DMS53 (cell line): Measurements from ENCODE around the gene ZHX3.

Source experiments
- DNase-seq: peaks from one replicate; lab custom pipeline; 2025; lab: John Stamatoyannopoulos, UW

Gene ZHX3

DNA sequence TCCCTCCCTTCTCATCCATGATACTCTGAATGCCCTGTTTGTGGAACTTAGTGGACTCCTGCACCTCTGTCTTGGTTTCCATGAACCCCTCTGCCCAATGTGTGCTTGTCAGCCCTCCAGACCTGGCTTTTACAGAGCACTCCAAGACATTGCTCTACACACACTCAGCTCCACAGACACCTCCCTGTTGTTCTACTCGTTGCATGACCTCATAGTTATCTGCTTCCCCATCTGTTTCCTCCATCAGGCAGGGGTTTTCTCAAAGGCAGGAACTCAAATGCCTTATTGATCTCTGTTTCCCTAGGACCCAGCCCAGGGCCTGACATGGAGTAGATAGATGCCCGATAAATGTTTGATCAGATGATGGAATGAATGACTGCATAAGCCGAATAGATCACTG, 166.9 kb downstream of the ZHX3 start:
- DNase-seq = no peak

DNA sequence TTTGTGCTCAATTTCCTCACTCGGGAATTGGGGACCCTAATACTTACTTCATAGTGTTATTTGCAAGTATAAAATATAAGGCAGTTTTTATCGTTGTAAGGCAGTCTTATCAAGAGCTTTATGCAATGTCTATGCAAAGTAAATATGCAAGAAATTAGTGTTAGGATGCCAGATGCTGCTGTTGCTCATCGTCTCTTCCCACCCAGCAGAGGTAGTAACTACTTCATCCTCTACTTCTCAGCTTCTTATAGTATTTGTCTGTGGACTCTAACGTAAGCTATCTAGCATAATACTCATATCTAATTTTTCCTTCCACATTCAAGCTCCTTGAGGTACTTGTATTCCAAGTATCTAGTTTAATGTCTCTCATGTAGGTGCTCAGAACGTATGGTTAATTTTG, 168.6 kb downstream of the ZHX3 start:
- no peak for DNase-seq

DNA sequence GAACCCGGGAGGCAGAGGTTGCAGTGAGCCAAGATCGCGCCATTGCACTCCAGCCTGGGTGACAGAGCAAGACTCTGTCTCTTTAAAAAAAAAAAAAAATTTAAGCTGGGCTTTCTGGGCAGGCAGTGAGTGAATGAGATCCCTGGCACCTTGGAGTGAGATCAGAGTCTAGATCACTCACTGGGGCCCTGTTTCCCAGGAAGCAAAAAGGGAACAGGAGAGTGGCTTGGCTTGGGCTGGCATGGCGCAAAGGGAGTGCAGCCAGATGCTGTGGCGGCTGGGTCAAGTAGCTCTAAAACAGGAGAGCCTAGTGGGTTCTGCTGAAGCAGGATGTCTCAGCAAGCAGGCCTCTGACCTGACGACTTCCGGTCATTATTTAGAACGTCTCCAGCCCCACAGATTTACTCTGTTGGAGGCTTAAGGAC, 169.8 kb downstream of the ZHX3 start:
- DNase-seq = no peak

DNA sequence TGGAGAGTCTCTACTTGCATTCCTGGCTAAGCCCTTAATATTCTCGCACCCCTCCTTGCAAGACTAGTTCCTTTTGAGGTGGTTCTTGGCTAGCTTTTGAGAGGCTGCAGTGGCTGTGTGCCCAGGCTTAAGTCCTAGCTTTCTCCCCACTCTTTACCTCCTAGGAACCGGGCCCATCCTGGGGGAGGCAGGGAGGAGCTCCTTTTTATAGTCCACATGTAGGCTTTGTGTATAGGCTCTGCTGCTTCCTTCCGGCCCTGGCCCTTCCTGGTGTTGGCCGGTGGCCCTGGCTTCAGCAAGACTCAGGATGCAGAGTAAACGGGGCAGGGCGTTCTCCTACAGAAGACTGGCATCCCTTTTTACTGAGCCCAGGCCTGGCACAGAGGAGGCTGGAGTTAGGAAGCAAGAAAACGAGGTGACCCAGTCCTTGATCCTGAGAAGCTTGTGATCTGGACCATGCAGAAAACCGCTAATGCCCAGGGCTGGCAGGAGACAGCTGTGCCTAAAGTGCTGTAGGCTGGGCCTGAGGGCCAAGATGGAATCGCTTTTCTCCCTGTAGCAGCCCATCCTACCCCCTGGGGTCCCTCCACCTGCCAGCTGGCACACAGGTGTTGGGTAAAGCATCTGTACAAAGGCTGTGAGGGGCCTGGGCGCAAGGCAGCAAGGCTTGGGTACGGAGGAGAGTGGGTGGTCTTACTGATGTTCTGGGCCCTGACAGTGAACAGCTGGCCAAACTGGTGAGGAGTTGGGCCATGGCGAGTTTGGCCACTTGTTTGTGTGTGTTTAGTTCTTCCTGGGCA, 171.5 kb downstream of the ZHX3 start:
- DNase-seq = no peak

DNA sequence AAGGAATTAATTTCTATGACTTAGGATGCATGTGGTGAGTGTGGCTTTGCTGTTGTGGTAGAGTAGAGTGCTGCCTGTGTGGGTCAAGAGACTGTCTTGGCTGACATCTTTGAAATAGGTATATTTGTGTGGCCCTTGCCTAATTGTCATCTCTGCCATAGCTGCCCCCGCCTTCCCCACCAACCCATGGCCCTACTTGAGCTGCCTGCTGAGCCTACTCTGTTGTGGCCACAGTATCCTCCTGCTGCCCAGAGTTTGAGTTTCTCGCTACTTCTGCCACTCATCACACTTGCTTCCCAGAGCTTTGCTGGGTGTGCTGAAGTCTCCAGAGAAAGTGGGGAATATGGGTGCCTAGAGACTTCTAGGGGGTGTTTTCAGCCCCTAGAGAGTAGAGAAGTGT, 172.2 kb downstream of the ZHX3 start:
- no peak for DNase-seq

DNA sequence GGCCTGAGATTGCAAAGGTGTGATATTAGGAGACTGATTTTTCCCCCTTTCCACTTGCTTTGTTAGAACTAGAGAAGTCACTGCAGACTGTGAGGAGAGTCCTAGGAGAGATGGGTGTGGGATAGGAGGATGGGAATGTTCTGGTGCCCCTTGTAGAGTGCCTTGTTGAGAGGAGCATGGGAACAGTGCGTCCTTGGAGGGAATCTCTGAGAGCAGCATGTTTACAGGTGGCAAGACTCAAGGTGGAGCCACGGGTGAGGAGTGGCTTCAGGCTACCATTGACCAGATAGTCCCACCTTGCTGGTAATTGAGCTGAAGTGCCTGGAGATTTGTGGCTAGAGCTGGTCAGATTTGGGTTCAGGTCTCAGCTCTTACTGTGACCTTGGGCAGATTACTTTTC, 174.2 kb downstream of the ZHX3 start:
- DNase-seq = no peak

DNA sequence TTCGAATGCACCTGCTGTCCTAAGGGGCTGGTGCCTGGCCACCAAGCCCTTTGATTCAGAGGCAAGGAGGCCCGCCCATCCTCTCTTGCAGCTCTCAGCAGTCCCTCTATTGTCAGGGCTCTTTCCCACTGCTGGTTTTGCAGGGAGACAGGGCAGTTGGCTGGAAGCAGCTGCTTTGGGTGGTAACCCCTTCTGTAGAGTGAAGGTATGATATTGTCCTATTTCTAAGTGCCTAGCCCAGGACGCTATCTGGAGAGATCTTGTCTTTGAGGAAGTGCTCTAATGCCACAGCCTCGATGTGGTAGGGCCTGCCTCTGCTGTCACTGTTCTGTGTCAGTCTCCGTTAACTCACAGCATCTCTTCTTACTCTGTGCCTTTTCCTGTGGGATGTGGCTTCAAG, 174.6 kb downstream of the ZHX3 start:
- DNase-seq = no peak

DNA sequence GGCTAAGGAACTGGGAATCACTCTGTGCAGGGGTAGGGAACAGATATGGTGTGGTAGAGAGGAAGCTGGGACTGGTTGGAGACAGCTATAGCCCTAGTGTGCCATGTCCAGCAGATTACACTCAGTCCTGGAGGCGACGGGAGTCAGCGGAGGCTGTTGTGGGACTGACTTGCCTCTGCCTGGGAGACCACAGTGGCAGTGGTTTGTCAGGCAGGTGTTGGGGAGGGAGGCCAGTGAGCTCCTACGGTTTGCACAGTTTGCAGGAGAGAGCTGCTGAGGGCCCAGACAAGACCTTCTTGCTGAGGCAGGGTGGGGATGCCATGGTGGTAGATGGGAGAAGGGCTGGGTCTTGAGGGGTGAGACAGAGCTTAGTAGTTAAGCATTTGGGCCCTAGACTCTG, 175.3 kb downstream of the ZHX3 start:
- DNase-seq = no peak

DNA sequence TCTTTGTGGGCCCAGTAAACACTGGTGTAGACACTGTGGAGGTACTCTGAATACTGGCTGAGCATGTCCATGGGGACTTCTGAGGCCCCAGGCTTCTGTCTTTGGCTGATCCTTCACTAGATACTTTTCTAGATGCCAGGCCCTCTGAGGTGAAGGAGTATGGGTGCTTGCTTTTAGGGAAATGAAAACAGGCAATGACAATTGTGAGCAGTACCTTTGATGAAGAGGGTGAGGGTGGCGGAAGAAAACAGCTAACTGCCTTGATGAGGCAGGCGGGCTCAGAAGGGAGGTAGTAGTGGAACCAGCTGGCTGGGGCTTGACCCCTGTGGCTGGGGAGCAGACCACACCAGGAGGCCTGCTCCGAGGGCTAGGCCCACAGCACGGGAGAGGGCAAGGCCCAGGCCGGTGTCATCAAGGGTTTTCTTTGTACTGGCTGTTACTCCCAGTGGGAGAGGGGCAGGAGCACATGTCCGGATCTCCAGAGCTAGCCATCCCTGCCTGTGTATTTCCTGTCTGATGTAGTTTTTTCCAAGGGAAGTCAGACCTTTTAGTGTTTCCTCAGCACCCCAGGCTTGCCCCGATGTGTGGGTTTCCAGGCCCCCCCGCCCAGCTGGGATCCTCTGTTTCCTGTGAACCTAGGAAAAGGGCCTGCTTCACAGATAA, 176.2 kb downstream of the ZHX3 start:
- DNase-seq = no peak

DNA sequence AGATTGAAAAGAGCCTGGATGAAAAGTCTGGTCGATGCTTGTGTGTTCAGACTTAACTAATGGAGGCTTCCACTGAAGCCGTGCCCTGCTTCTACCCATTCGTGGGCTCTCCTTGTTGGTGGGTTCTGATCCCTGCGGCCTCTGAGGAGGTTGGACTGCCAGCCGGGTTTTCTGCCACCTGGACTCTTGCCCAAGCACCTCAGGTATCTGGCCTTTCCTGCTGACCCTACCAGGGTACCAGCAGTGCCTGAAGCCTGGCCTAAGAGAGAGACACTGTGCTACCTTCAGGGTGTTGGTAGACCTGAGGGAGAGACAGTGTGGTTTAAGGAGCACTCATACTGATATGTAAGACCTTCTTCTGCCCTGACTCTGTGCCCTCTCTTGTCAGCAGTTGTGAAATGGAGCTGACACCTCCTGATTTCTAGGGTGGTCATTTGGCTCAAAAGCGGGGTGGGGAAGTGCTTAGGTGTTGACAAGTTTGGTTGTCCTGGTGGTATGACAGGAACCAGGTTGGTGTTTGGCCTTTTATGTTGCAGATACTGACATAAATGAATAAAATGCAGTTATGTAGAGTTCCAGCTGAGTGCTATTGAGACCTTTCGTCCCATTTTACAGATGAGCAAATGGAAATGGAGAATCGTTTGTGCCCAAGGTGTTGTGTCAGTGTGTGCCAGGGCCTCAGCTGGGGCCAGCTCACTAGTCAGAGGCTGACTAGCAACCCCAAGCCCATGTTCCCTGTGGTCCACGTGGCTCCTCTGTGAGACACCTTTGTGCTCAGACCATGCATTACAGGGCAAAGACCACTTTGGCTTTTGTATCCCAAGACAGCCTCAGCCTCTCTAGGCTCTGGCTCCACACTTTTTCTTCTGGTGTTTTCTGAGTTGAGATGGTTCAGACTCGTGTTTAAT, 177.1 kb downstream of the ZHX3 start:
- no peak for DNase-seq

DNA sequence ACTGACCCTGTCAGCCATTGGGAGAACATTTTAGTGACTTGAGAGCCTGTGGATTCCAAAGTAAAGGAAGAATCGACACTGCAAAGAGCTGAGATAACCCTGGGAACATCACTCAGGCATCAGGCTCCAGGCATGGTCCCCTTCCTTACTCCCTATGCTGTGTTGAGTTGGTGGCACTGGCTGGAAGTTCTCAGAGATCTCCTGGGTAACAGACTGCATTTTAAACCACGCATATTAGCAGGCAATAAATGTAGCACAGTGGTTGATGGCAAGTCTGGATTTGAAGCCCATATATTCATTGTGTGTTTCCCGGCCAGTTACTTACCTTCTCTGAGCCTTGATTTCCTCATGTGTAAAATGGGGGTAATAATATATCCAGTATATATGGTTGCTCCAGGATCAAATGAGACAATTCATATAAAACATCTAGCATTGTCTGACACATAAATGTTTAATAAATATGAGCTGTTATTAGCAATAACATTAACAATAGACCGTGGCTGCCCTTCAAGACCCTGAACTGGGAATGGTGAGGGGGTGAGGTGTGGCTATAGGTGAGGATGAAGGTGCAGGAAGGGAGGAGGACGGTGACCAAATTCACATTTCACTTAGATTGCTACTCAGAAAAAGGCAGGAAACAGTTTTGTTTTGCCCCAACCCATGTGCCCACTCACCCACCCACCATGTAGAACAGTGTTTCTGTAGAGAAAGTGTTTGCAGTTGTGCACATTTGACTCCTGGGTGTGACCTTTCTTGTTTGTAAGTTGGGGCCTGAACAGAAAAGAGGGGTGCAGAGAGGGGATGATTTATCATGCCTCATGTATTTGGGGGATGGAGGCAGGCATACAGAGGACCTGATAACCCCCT, 178.1 kb downstream of the ZHX3 start:
- no peak for DNase-seq

DNA sequence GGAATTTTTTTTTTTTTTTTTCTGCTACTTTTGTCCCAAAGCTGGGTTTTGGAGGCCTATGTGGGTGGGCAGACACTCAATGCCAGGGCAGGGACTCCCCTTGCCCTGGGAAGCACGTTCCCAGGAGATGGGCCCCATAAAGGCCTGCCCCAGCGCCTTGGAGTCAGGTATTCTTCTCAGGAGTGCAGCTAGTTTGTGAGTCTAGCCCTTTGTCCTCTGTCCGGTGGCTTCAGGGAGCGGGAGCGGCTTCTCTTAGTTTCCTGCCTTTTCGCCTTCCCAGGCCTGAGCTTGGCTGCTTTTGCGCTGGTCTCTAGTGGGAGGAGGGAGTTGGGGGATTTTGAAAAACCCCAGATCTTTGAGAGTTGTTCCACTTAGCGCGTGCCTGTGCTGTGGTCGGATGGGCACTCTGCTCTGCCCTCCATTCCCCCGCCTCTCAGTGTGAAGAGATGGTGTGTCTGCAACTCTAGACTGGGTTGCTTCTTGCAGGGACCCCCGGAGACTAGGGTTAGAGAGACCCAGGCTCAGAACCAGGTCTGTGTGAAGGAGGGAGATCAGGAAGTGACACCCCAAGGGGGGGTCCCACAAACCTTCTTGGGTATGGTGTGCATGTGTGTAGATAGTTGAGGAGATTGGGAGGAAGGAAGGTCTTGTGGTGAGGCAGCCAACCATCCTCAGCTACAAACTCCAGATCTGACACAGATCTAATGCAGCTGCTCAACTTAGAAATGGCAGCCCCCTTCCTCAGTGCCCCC, 178.9 kb downstream of the ZHX3 start:
- peak; percentile 25 for DNase-seq

DNA sequence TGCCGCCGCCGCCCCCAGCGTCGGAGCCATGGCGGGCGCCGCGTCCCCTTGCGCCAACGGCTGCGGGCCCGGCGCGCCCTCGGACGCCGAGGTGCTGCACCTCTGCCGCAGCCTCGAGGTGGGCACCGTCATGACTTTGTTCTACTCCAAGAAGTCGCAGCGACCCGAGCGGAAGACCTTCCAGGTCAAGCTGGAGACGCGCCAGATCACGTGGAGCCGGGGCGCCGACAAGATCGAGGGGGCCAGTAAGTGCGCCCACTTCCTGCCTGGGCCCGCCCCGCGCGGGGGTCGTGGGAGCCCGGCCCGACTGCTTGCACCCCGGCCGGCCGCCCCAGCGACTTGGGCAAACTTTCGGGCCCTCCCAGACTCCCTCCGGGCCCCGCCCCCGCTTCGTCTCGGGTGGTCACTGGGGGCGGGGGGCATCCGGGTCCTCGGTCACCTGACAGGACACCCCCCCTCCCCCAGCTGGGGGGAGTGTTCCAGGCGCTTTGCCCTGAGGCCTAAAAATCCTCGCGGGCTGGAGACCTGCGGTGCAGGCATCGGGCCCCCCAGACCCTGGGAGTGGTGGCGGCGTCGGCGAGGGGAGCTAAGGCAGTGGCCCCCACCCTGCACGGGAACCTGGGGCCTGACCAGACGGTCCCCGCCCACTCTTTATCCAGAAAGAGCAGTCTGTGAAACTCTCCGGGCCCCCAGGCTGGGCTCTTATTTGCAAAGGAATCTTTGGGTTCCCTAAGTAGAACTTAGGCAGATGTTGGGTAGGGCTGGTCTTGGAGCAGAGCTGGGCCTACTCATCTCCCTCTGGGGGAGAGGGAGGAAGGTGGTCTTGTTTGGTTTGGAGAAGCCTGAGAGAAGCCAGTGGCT, 179.7 kb downstream of the ZHX3 start:
- DNase-seq = peak; percentile 73

DNA sequence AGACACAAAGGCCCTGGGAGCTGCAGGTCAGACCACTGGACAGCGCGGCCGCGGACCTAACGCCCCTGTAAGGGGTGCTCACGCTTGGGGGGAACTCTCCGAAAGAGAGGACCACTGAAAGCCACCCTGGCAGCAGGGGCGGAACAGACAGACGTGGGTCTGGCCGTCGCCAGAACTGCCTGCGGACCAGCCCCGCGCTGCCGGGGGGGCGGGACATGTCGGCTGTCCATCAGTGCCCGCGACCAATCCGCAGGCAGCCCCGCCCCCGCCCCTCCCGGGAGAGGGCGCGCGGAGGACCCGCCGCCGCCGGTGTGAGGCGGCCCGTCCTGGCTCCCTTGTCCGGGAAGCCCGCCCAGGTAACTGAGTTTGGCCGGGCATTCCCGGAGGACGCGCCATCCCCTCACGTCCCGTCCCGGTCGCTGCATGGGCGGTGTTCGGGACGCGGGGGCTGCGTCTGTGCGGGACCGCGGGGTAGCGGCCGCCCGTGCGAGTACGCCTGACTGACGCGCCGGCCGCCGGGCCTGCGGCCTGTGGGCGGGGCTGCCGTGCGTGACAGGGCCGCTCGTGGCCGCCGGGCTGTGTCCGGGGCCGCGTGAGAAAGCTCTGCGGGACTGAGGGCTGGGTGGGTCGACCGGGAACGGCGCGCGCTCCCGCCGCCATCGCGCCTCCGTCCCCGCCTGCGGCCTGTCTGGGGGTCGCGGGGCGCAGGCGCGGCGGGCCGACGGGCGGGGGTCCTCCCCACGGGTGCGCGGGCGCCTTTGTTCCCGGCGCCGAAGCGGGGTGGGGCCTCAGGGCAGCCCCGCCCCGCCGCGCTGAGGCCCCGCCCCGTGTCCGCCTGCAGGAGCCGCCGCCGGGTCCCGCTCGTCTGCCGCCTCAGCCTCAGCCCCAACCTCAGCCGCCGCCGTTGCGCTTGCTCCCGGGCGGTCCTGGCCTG, 180.6 kb downstream of the ZHX3 start, which contains the start of gene PLCG1:
TSS of gene PLCG1 (plus strand) at position 864 of the 934 bp plus-strand sequence. CDS start 99 bp downstream, outside the sequence.
- peak; percentile 94 for DNase-seq

DNA sequence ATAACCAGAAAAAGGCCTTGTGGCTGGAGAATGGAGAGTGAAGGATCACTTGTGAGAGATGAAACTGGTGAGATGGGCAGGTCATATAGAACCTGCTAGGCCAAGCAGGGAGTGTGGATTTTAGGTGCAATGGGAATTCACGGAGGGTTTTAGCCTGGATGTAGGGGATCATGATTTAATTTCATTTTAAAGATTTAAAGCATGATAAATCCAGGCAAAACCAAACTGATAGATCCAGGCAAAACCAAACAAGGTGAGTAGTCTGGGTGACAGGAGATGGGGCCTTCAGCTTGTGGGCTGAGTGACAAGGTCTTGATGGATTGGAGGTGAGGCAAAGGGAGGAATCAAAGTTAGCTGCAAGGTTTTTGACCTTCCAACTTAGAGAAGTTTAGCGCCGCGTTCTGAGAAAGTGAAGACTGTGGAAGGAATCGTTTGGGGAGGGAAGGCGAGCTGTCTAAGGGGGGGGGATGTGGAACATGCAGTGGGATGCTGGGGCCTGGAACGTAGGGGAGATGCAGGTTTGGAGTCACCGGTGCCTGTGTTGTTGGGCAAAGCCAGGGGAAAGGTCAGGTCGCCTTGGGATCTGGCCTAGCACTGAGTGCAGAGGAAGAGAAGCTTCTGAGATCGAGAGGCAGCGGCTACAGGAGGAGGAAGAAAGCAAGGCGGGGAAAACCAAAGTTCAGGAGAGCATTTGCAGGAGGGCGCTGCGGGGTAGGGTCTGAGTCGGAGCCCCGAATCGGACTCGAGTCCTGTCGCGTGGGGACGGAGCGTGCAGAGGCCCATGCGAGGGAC, 181.4 kb downstream of the ZHX3 start:
- peak; percentile 32 for DNase-seq

DNA sequence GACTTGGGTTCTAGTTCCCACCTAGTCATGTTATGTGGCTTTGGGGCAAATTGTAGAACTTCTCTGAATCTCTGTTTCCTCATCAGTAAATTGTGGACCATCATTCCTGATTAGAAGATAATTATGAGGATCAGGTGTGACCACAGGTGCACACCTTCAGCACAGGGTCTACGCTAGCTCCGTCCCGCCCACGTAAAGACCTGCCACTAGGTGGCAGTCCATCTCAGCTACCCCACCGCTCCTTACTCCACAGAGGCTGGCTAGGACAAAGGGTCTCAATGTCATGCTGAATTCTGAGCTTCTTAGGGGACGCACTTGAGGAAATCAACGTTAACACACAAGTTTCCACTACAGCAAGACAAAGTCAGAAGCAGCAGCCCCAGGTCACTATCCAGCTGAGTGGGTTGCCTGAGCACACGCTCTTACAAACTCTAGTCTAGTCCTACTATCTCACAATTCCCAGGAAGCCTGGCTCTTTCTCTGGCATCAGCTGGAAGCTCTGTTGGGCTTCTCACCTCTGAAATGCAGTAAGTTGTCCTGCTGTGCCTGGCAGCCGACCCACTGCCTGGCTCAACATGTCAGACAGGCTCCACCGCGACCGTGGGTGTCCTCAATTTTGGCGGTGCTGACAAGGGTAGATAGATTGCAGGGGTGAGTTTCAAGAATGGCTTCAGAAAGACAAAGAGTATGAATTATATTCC, 182.2 kb downstream of the ZHX3 start:
- DNase-seq = peak; percentile 76
